Spleen (tissue), 11 donors: ENCODE data around the gene ABLIM2. TPM values are rescaled to one million over a fixed set of nuclear protein-coding genes. Genes with fewer than 3 reads are reported as not detected.

Experiments used
- DNase-seq: peaks from one replicate; pipeline ENCODE4 v3.0.0-alpha.2; 2020
- H3K27ac ChIP-seq, 8 donors: fragments of 200-600 bp; sonication (generic) in 7 of 8; 1 replicate in 4 of 8; 2 replicates in 4 of 8; pipeline versions ENCODE4 v1.5.0 to v1.8.0; 2016 to 2021; ENCODE audit warnings: inconsistent platforms in 4 of 8, mild to moderate bottlenecking in 4 of 8, moderate library complexity in 1 of 8
- H3K27me3 ChIP-seq, 7 donors: fragments of 200-600 bp; sonication (generic) in 6 of 7; replicated peaks in 1 of 7; 1 replicate in 4 of 7; 2 replicates in 3 of 7; pipeline versions ENCODE4 v1.5.0 to v1.8.0; 2016 to 2021; ENCODE audit warnings: inconsistent platforms in 3 of 7, mild to moderate bottlenecking in 1 of 7
- H3K36me3 ChIP-seq, 6 donors: fragments of 200-600 bp; sonication (generic) in 5 of 6; 1 replicate in 4 of 6; 2 replicates in 2 of 6; pipeline versions ENCODE4 v1.5.0 to v1.8.0; 2016 to 2021; ENCODE audit warnings: inconsistent platforms in 2 of 6
- H3K4me1 ChIP-seq, 6 donors: fragments of 200-600 bp; sonication (generic) in 5 of 6; 1 replicate in 3 of 6; 2 replicates in 3 of 6; pipeline versions ENCODE4 v1.5.0 to v1.8.0; 2016 to 2021; ENCODE audit warnings: inconsistent platforms in 3 of 6
- H3K4me3 ChIP-seq, 8 donors: fragments of 200-600 bp; sonication (generic) in 7 of 8; 1 replicate in 4 of 8; 2 replicates in 4 of 8; pipeline versions ENCODE4 v1.5.0 to v1.8.0; 2016 to 2021; ENCODE audit warnings: inconsistent platforms in 4 of 8, mild to moderate bottlenecking in 4 of 8, moderate library complexity in 2 of 8
- H3K9me3 ChIP-seq, 8 donors: fragments of 200-600 bp; sonication (generic) in 7 of 8; 1 replicate in 4 of 8; 2 replicates in 4 of 8; pipeline versions ENCODE4 v1.5.0 to v1.8.0; 2016 to 2021; ENCODE audit warnings: inconsistent platforms in 4 of 8
- CTCF ChIP-seq, 11 experiments: fragments of 200-600 bp in 7 of 11; fragments of 450-650 bp in 4 of 11; sonication (generic) in 4 of 11; IDR thresholded peaks in 8 of 11; conservative IDR thresholded peaks in 3 of 11; 1 replicate in 7 of 11; 2 replicates in 4 of 11; pipeline versions ENCODE4 v1.4.0 to v1.8.0; 2016 to 2021; ENCODE audit warnings: antibody characterized with exemption in 11 of 11, inconsistent platforms in 4 of 11, mild to moderate bottlenecking in 1 of 11
- POLR2A ChIP-seq, 3 donors: fragments of 450-650 bp; IDR thresholded peaks; one replicate each; pipeline ENCODE4 v1.5.1; 2017; ENCODE audit warnings: antibody characterized with exemption in 3 of 3, mild to moderate bottlenecking in 1 of 3
- POLR2AphosphoS5 ChIP-seq, 3 donors: sonication (generic); formaldehyde crosslinking; IDR thresholded peaks; one replicate each; pipeline ENCODE4 v1.5.1; 2017; ENCODE audit warnings: antibody characterized with exemption in 3 of 3
- WGBS, 5 donors: extraction: QIAGEN DNeasy Blood & Tissue Kit in 3 of 5; methylation state at CpG; one replicate each; pipeline versions ENCODE4 v1.1.5 to v1.1.7; 2013 to 2018; 5-methylcytosine and 5-hydroxymethylcytosine counted together
- intact Hi-C: fragments of 100-400 bp; cut with DNase I; formaldehyde crosslinking; loops from one replicate; pipeline ENCODE4 v1.15.0; 2023; ENCODE audit warnings: low total_unique reads
- polyA plus RNA-seq, 3 donors: library from polyadenylated mRNA; stranded (reverse); fragments of 200-250 nt; gene quantifications; one replicate each; pipeline ENCODE4 v1.2.1, GENCODE V29; 2013
- total RNA-seq, 7 donors: library from RNA; depleted of rRNA in 3 of 7; stranded (reverse); fragments of >200 nt in 3 of 7; fragmentation: NEBNext Ultra II Directional in 4 of 7; extraction: Animal tissue kit (Norgen Biotek cat#: 25700) in 4 of 7; gene quantifications; one replicate each; pipeline versions ENCODE4 v1.1.0 to v1.2.1, GENCODE V29; 2016 to 2021
- donor health status: healthy with polysubstance abuse.
- donor health status: DM: no; HTN: no; CAD: no; lungs with moderate emphysema.
- donor health status: DM: no; HTN: no; CAD: no.
- donor health status: Bipolar disorder and iron deficiency.
- donor health status: healthy.
- donor health status: DM: no; HTN: no; CAD: no.
- donor health status: DM: yes; HTN: yes; CAD: no.

The ABLIM2 gene
- total and polyA plus RNA-seq, 10 donors = 11.8 to 127 (median 62.8) TPM

DNA sequence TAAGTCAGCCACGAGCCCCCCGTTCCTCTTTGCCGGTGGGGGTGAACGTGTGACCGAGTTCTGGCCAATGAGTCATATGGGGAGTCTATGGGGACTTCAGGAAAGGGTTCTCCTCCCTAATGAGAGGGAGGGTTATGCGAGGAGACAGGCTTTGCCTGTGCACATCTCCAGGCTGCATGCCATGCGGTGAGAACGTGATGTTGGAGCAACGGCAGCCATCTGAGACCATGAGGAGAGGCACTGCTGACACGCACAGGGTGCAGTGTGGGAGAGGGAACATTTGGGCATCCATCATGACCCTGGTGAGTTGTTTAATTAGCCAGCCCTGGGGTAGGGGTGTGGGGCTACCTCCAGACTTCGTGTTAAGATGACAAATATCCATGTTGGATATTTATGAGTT lies 55.8 kb downstream of the ABLIM2 start:
- Histone ChIP-seq H3K27me3 (no peaks in the 10 kb centered on the region), H3K9me3 (no peaks in the 10 kb centered on the region), H3K36me3 (peaks cover 0 to 61% (median 14%) of the 10 kb centered on the region in 6 donors), H3K4me3 (no peak overlapping the region), H3K4me1 (peaks cover 10 to 45% (median 29%) of the 10 kb centered on the region in 6 donors), H3K27ac (peak overlapping the region in 1 of 8 donors; percentile 83)
- TF ChIP-seq POLR2AphosphoS5 (IDR thresholded peaks at IDR 0.05) (no peak), POLR2A (IDR thresholded peaks at IDR 0.05) (no peak), CTCF (IDR thresholded peaks at IDR 0.05 in 8 of 11, conservative IDR thresholded peaks at IDR 0.05 in 3 of 11) (no peak)
- WGBS, 5 donors = 90 to 95% (median 92%) methylated on average over 8 to 11 of the region's 11 CpGs
- DNase-seq = no peak
- intact Hi-C loops = no loop called here

DNA sequence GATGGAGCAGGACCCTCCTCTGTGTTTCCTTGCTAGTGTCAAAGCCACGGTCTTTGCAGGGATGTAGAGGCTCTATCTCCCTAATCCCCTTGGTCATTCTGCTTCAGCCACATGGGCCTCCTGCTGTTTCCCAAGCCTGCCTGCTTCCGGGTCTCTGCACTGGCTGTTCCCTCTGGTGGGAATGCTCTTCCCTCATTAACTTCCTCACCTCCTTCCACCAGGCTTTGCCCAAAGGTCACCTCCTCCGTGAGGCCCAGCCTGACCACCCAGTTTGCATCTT lies 56.6 kb downstream of the ABLIM2 start:
- Histone ChIP-seq H3K9me3 (no peaks in the 10 kb centered on the region), H3K27me3 (no peaks in the 10 kb centered on the region), H3K27ac (peak overlapping the region in 3 of 8 donors; percentile 65 to 83 (median 67)), H3K4me1 (peaks cover 10 to 50% (median 30%) of the 10 kb centered on the region in 6 donors), H3K36me3 (peaks cover 0 to 60% (median 14%) of the 10 kb centered on the region in 6 donors), H3K4me3 (no peak overlapping the region)
- no peak for TF ChIP-seq POLR2AphosphoS5 (IDR thresholded peaks at IDR 0.05)
- WGBS, 5 donors = 70 to 82% (median 75%) methylated on average over 3 of the region's 3 CpGs
- DNase-seq = no peak
- intact Hi-C loops = no loop called here

DNA sequence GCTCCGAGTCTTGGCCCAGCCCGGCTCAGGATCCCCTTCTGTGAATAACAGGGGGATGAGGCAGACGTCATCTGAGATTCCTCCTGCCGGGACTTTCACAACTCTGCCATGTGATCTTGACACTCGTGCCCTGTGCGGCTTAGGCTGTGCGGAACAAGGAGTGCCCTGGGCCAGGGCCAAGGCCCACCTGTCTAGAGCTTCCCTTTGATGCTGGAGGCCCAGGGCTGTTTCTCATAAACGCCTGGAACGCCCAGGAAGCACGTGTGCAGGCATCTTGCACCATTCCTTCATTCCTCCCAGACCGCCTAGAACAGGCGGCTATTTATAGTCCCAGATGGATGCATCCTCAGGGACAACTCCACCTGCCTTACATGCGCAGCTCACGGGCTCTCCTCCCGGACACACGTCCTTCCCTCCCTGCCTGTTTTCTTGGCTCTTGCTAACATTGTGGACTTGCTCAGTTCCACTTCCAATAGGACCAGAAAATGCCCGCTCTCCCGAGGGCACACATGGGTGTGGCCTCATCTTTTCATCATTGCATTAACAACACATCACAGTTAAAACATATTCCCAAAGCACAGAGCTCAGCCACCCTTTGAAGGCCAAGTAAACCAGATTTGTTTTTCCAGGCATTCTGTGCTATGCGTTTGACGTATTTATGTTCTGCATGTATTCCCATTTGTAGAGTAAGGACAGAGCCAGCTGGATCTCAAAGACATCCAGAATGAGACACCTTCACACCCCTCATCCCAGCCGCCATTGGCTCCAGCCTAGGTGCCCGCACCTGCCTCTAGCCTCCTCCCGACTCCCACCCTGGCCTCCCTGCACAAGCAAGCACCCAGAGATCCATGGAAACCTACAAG lies 57.2 kb downstream of the ABLIM2 start:
- Histone ChIP-seq H3K4me1 (peaks cover 10 to 55% (median 32%) of the 10 kb centered on the region in 6 donors), H3K27me3 (no peaks in the 10 kb centered on the region), H3K27ac (peak overlapping the region in 7 of 8 donors; percentile 35 to 83 (median 64)), H3K36me3 (peaks cover 0 to 61% (median 14%) of the 10 kb centered on the region in 6 donors), H3K9me3 (no peaks in the 10 kb centered on the region), H3K4me3 (no peak overlapping the region)
- 66 to 78% (median 76%) methylated on average over 15 to 23 of the region's 23 CpGs for WGBS, 5 donors
- TF ChIP-seq POLR2A (IDR thresholded peaks at IDR 0.05) = no peak
- peak; percentile 50 to 62 (median 59) for TF ChIP-seq POLR2AphosphoS5 (IDR thresholded peaks at IDR 0.05)
- TF ChIP-seq CTCF (IDR thresholded peaks at IDR 0.05 in 8 of 11, conservative IDR thresholded peaks at IDR 0.05 in 3 of 11) = no peak
- intact Hi-C loops = no loop called here
- DNase-seq = no peak

DNA sequence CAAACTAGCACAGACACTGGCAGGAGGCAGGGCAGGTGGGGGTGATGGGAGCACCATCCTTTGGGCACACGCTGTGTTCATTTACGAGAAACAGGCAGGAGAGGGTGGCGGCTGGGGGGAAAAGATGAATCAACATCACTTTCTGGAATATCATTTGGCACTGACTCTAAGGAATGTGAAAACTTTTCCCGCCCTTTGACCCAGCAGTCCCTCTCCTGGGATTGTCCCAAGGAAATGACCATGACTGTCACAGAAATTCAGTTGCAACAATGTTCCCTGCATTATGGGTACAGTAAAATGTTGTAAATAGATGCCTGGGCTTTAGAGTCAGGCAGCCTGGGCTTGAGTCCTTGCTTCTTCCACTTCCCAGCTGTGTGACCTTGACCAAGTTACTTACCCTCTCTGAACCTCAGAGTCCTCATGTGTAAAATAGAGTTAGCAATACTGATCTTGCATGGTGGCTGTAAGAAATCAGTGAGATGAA lies 58.6 kb downstream of the ABLIM2 start:
- Histone ChIP-seq H3K27ac (peak overlapping the region in 7 of 8 donors; percentile 48 to 83 (median 64)), H3K4me1 (peaks cover 10 to 57% (median 32%) of the 10 kb centered on the region in 6 donors), H3K27me3 (no peaks in the 10 kb centered on the region), H3K4me3 (no peak overlapping the region), H3K36me3 (peaks cover 0 to 61% (median 13%) of the 10 kb centered on the region in 6 donors), H3K9me3 (peaks cover 0 to 8% (median 0%) of the 10 kb centered on the region in 8 donors)
- WGBS, 5 donors = 47 to 75% (median 67%) methylated on average over 4 of the region's 4 CpGs
- TF ChIP-seq POLR2AphosphoS5 (IDR thresholded peaks at IDR 0.05) (peak in 2 of 3 donors; percentile 55 to 85), POLR2A (IDR thresholded peaks at IDR 0.05) (no peak)
- no peak for DNase-seq
- intact Hi-C loops = no loop called here

DNA sequence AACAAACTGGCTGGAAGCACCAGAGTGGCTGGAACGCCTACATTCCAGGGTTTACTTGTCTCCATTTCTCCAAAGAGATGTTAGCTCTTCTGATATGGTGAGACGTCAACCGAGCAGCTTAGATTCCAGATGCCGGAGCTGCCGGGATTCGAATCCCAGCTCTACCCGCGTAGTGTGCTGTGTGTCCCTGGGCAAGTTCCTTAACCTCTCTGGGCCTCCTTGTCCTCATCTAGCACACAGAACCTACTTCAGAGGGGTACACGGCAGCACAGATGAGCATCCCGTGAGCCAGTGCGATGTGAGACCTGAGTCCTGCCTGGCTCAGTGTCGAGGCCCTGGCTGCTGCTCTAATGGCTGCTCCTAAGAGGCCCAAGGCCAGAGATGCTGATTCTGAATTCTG lies 60.1 kb downstream of the ABLIM2 start:
- Histone ChIP-seq H3K36me3 (peaks cover 0 to 55% (median 8%) of the 10 kb centered on the region in 6 donors), H3K27ac (peak overlapping the region in 5 of 8 donors; percentile 16 to 83 (median 65)), H3K4me3 (no peak overlapping the region), H3K9me3 (peaks cover 4 to 23% (median 12%) of the 10 kb centered on the region in 8 donors), H3K4me1 (peaks cover 10 to 57% (median 32%) of the 10 kb centered on the region in 6 donors), H3K27me3 (no peaks in the 10 kb centered on the region)
- no peak for DNase-seq
- WGBS, 5 donors = 88 to 98% (median 91%) methylated on average over 11 to 12 of the region's 12 CpGs
- intact Hi-C loops = no loop called here
- TF ChIP-seq POLR2A (IDR thresholded peaks at IDR 0.05) (no peak), POLR2AphosphoS5 (IDR thresholded peaks at IDR 0.05) (no peak), CTCF (IDR thresholded peaks at IDR 0.05 in 8 of 11, conservative IDR thresholded peaks at IDR 0.05 in 3 of 11) (no peak)
